ENCODE results near the gene PTPN1. TPM values are rescaled to one million over a fixed set of nuclear protein-coding genes. Genes with fewer than 3 reads are reported as not detected.
A peak's percentile ranks its signal among the peaks of the same experiment; 100 is the strongest.

PTPN1 gene
- total and polyA plus RNA-seq, 2 of the 13 experiments (the other 11 are each of a cell fraction or from before 2014, with no cell fraction given), result 17.7 to 37.2 TPM

DNA sequence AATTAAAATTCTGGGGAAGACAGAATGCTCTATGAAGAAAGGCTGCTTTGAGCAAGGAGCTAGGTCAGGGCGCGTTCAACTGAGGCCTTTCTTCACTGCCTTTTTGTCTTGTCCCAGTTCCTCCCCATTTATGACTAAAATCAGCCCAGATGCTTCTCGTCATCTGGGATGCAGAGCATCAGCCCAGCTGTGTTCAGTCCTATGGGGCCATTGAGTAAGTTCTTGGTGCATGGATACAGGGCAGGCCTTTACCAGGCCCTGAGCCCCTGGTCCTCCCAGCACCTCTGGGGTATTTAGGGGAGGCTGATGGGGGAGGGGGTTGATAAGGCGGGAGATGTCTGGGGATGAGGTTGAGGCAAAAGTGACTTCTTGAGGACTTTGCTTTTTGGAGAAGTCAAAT, 55.7 kb downstream of the PTPN1 start (continued):
- TF ChIP-seq ETS1 (CRISPR knock-in tag; IDR thresholded peaks at IDR 0.05), result no peak
- TF ChIP-seq, protein P1, sequence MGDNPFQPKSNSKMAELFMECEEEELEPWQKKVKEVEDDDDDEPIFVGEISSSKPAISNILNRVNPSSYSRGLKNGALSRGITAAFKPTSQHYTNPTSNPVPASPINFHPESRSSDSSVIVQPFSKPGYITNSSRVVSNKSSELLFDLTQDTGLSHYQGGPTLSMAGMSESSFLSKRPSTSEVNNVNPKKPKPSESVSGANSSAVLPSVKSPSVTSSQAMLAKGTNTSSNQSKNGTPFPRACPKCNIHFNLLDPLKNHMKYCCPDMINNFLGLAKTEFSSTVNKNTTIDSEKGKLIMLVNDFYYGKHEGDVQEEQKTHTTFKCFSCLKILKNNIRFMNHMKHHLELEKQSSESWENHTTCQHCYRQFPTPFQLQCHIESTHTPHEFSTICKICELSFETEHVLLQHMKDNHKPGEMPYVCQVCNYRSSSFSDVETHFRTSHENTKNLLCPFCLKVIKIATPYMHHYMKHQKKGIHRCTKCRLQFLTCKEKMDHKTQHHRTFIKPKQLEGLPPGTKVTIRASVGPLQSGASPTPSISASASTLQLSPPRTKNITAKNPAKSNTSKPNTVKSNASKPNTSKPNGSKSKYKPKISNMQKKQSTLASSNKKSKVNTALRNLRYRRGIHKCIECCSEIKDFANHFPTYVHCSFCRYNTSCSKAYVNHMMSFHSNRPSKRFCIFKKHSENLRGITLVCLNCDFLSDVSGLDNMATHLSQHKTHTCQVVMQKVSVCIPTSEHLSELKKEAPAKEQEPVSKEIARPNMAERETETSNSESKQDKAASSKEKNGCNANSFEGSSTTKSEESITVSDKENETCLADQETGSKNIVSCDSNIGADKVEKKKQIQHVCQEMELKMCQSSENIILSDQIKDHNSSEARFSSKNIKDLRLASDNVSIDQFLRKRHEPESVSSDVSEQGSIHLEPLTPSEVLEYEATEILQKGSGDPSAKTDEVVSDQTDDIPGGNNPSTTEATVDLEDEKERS (CRISPR knock-in tag; IDR thresholded peaks at IDR 0.05), result no peak

DNA sequence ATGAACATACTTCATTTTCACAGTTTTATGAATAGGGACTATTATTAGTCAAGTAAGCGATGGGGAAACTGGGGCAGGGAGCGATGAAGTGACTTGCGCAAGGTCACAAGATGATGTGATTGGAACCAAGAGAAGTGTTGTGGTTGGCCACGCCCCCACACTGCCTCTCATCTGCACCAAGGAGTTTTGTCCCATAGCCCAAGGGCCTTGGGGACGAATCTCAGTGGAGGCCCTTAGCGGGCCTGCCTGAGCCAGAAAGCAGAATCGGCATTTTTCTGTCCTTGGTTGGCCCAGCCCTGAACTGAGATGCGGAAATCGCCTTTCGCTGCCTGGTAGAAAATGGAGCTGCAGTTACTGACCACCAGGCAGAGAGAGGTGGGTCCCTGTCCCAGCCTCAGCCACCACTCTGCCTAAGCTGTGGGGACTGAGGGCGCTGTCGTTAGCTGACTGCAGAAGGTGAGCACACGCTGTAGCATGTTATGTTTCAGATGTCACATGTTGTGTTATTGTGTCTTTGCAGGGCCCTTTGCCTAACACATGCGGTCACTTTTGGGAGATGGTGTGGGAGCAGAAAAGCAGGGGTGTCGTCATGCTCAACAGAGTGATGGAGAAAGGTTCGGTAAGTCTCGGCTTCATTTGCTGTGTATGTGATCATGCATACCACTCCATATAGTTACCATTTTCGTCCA, 57.8 kb downstream of the PTPN1 start:
- CTCF ChIA-PET (ENCODE audit: low intra/inter-chr PET ratio, low total read pairs), result no interaction called here
- BruUV-seq (replicated peaks), result no TSS peak
- no peak overlapping the region for H3K4me2 ChIP-seq (ENCODE audit: low read depth, low read length)
- no peaks in the 10 kb centered on the region for H3K9me3 ChIP-seq (ENCODE audit: low read length)
- H3K27me3 ChIP-seq (ENCODE audit: control insufficient read depth in 1 of 2, insufficient read depth in 2 of 2, low read length in 2 of 2), result no peaks in the 10 kb centered on the region
- no peak for FAIRE-seq
- H3K9ac ChIP-seq (ENCODE audit: insufficient read depth, low read depth, low read length), result no peak overlapping the region
- POLR2A ChIA-PET, result no interaction called here
- ATAC-seq, result no peak
- H3K79me2 ChIP-seq (ENCODE audit: insufficient read depth, low read length), result no peaks in the 10 kb centered on the region
- H2AFZ ChIP-seq (ENCODE audit: low read length), result no peak overlapping the region
- no peak for DNase-seq (ENCODE audit: low spot score)
- peaks cover 28 to 69% of the 10 kb centered on the region in 2 experiments for H3K36me3 ChIP-seq (replicated peaks in 1 of 2; ENCODE audit: control insufficient read depth in 1 of 2, insufficient read depth in 2 of 2, low read length in 2 of 2)
- TF ChIP-seq CEBPB (IDR thresholded peaks at IDR 0.05; ENCODE audit: borderline replicate concordance, low read depth, low read length) (0 out of 2 replicates have a peak, but pooled peaks have one; percentile 11), HES4 (CRISPR knock-in tag; IDR thresholded peaks at IDR 0.05; ENCODE audit: borderline replicate concordance) (0 out of 2 replicates have a peak, but pooled peaks have one; percentile 47), PRPF4 (IDR thresholded peaks at IDR 0.05; ENCODE audit: low read depth, low read length, poor library complexity, severe bottlenecking) (no peak), MAFF (IDR thresholded peaks at IDR 0.05; ENCODE audit: low read depth, low read length) (0 out of 2 replicates have a peak, but pooled peaks have one; percentile 16), ZNF232 (CRISPR knock-in tag; IDR thresholded peaks at IDR 0.05; ENCODE audit: borderline replicate concordance) (no peak), MAFK (conservative IDR thresholded peaks at IDR 0.05 in 1 of 2, IDR thresholded peaks at IDR 0.05 in 1 of 2; ENCODE audit: low read length in 2 of 2) (peak; percentile 53 to 66)
- TF ChIP-seq, protein P2, sequence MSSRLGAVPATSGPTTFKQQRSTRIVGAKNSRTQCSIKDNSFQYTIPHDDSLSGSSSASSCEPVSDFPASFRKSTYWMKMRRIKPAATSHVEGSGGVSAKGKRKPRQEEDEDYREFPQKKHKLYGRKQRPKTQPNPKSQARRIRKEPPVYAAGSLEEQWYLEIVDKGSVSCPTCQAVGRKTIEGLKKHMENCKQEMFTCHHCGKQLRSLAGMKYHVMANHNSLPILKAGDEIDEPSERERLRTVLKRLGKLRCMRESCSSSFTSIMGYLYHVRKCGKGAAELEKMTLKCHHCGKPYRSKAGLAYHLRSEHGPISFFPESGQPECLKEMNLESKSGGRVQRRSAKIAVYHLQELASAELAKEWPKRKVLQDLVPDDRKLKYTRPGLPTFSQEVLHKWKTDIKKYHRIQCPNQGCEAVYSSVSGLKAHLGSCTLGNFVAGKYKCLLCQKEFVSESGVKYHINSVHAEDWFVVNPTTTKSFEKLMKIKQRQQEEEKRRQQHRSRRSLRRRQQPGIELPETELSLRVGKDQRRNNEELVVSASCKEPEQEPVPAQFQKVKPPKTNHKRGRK (CRISPR knock-in tag; IDR thresholded peaks at IDR 0.05), result no peak
- TF ChIP-seq, protein P3, sequence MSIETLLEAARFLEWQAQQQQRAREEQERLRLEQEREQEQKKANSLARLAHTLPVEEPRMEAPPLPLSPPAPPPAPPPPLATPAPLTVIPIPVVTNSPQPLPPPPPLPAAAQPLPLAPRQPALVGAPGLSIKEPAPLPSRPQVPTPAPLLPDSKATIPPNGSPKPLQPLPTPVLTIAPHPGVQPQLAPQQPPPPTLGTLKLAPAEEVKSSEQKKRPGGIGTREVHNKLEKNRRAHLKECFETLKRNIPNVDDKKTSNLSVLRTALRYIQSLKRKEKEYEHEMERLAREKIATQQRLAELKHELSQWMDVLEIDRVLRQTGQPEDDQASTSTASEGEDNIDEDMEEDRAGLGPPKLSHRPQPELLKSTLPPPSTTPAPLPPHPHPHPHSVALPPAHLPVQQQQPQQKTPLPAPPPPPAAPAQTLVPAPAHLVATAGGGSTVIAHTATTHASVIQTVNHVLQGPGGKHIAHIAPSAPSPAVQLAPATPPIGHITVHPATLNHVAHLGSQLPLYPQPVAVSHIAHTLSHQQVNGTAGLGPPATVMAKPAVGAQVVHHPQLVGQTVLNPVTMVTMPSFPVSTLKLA (IDR thresholded peaks at IDR 0.05), result peak; percentile 79
- TF ChIP-seq, protein P4, sequence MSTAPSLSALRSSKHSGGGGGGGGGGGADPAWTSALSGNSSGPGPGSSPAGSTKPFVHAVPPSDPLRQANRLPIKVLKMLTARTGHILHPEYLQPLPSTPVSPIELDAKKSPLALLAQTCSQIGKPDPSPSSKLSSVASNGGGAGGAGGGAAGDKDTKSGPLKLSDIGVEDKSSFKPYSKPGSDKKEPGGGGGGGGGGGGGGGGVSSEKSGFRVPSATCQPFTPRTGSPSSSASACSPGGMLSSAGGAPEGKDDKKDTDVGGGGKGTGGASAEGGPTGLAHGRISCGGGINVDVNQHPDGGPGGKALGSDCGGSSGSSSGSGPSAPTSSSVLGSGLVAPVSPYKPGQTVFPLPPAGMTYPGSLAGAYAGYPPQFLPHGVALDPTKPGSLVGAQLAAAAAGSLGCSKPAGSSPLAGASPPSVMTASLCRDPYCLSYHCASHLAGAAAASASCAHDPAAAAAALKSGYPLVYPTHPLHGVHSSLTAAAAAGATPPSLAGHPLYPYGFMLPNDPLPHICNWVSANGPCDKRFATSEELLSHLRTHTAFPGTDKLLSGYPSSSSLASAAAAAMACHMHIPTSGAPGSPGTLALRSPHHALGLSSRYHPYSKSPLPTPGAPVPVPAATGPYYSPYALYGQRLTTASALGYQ (CRISPR knock-in tag; IDR thresholded peaks at IDR 0.05), result no peak
- WGBS (ENCODE audit: low lambda C conversion rate), result 96% methylated on average over 18 of the region's 18 CpGs
- intact Hi-C loops (cut with micrococcal nuclease; ENCODE audit: unreplicated experiment) (no loop called here), in situ Hi-C loops (cut with HindIII; ENCODE audit: extremely low pct_ligation_motif_present, low pct_unique_long_range_greater_than_20kb) (no loop called here)
- no peak overlapping the region for H3K4me3 ChIP-seq (replicated peaks in 1 of 3; ENCODE audit: insufficient read depth in 1 of 3, low read depth in 2 of 3, low read length in 3 of 3)
- peaks cover 26% of the 10 kb centered on the region for H3K4me1 ChIP-seq (ENCODE audit: insufficient read depth, low read length)
- no peaks in the 10 kb centered on the region for H4K20me1 ChIP-seq (ENCODE audit: insufficient read depth, low read length)
- H3K27ac ChIP-seq (ENCODE audit: extremely low read length, insufficient read depth, low read length), result no peak overlapping the region
